ENCODE results near the gene PJA1. TPM values are rescaled to one million over a fixed set of nuclear protein-coding genes. Genes with fewer than 3 reads are reported as not detected.

The PJA1 gene
- total and polyA plus RNA-seq, 12 donors = 4.7 to 49.6 (median 23.4) TPM

GRCh38 chrX:69149466-69150280, 15.6 kb downstream of the PJA1 start:
- intact Hi-C loops (cut with DNase I) = no loop called here
- no peak for TF ChIP-seq POLR2A (IDR thresholded peaks at IDR 0.05)
- TF ChIP-seq CTCF (IDR thresholded peaks at IDR 0.05) = no peak
- H3K4me3 ChIP-seq = no peak overlapping the region
- WGBS, 4 donors = 35 to 46% (median 42%) methylated on average over 16 to 27 of the region's 28 CpGs
- no peaks in the 10 kb centered on the region for H3K4me1 ChIP-seq (replicated peaks in 1 of 2)
- peaks cover 23% of the 10 kb centered on the region for H3K27me3 ChIP-seq
- DNase-seq = peak in 1 of 7 donors; percentile 7
- no peaks in the 10 kb centered on the region for H3K9me3 ChIP-seq (replicated peaks in 1 of 3)
- no peaks in the 10 kb centered on the region for H3K36me3 ChIP-seq (replicated peaks in 1 of 2)
- H3K27ac ChIP-seq = no peak overlapping the region

GRCh38 chrX:69148946-69149345, 16.3 kb downstream of the PJA1 start:
- no peaks in the 10 kb centered on the region for H3K9me3 ChIP-seq (replicated peaks in 1 of 3)
- H3K4me1 ChIP-seq (replicated peaks in 1 of 2) = no peaks in the 10 kb centered on the region
- 72 to 88% (median 79%) methylated on average over 3 to 5 of the region's 5 CpGs for WGBS, 4 donors
- H3K4me3 ChIP-seq = no peak overlapping the region
- intact Hi-C loops (cut with DNase I) = no loop called here
- H3K27me3 ChIP-seq = peaks cover 23% of the 10 kb centered on the region
- no peak for TF ChIP-seq CTCF (IDR thresholded peaks at IDR 0.05)
- TF ChIP-seq POLR2A (IDR thresholded peaks at IDR 0.05) = no peak
- H3K27ac ChIP-seq = no peak overlapping the region
- DNase-seq = no peak
- H3K36me3 ChIP-seq (replicated peaks in 1 of 2) = no peaks in the 10 kb centered on the region

GRCh38 chrX:69146739-69147138, 18.5 kb downstream of the PJA1 start:
- intact Hi-C loops (cut with DNase I) = no loop called here
- 75 to 90% (median 81%) methylated on average over 2 to 4 of the region's 4 CpGs for WGBS, 4 donors
- Histone ChIP-seq H3K27me3 (peaks cover 20% of the 10 kb centered on the region), H3K4me3 (no peak overlapping the region), H3K27ac (no peak overlapping the region), H3K9me3 (replicated peaks in 1 of 3) (no peaks in the 10 kb centered on the region), H3K36me3 (replicated peaks in 1 of 2) (no peaks in the 10 kb centered on the region), H3K4me1 (replicated peaks in 1 of 2) (no peaks in the 10 kb centered on the region)
- TF ChIP-seq CTCF (IDR thresholded peaks at IDR 0.05) (no peak), POLR2A (IDR thresholded peaks at IDR 0.05) (no peak)
- no peak for DNase-seq

- TF ChIP-seq CTCF (IDR thresholded peaks at IDR 0.05) (no peak), POLR2A (IDR thresholded peaks at IDR 0.05) (no peak)
- intact Hi-C loops (cut with DNase I) = no loop called here
- 83 to 91% (median 87%) methylated on average over 5 of the region's 5 CpGs; no CpG with 5 or more reads in 1 of the 4 donors for WGBS, 4 donors
- Histone ChIP-seq H3K27ac (no peak overlapping the region), H3K4me3 (no peak overlapping the region), H3K36me3 (replicated peaks in 1 of 2) (no peaks in the 10 kb centered on the region), H3K27me3 (peaks cover 16% of the 10 kb centered on the region), H3K9me3 (replicated peaks in 1 of 3) (no peaks in the 10 kb centered on the region), H3K4me1 (replicated peaks in 1 of 2) (no peaks in the 10 kb centered on the region)
- no peak for DNase-seq
These were observed 19.5 kb downstream of the PJA1 start for GRCh38 chrX:69145714-69146113.
